Activated T-cell treated with anti-CD3 and anti-CD28 coated beads for 24 hours (primary cell): ENCODE data around the gene ACTN4.

Experiments used
- DNase-seq: peaks from one replicate; pipeline ENCODE4 v3.0.0-alpha.2; 2020; ENCODE audit warnings: low read depth

The ACTN4 gene

GRCh38 chr19:38709671-38710415 is 62.4 kb downstream of the ACTN4 start:
- no peak for DNase-seq

- no peak for DNase-seq
Measured at GRCh38 chr19:38710416-38710702, 62.9 kb downstream of the ACTN4 start.

GRCh38 chr19:38710928-38711725 is 63.7 kb downstream of the ACTN4 start:
- DNase-seq = no peak

GRCh38 chr19:38711726-38712153 is 64.3 kb downstream of the ACTN4 start:
- DNase-seq = no peak

GRCh38 chr19:38712161-38712748 is 64.8 kb downstream of the ACTN4 start:
- DNase-seq = no peak

GRCh38 chr19:38713227-38713649 is 65.8 kb downstream of the ACTN4 start:
- no peak for DNase-seq

GRCh38 chr19:38713865-38714264 is 66.4 kb downstream of the ACTN4 start:
- DNase-seq = no peak

- no peak for DNase-seq
Measured at GRCh38 chr19:38714354-38714778, 66.9 kb downstream of the ACTN4 start.

GRCh38 chr19:38715555-38715954 is 68.1 kb downstream of the ACTN4 start:
- no peak for DNase-seq

- DNase-seq = no peak
Measured at GRCh38 chr19:38717051-38717450, 69.6 kb downstream of the ACTN4 start.

GRCh38 chr19:38717855-38718254 is 70.4 kb downstream of the ACTN4 start:
- DNase-seq = no peak

GRCh38 chr19:38718747-38719543 is 71.5 kb downstream of the ACTN4 start:
- no peak for DNase-seq

- no peak for DNase-seq
Measured at GRCh38 chr19:38719761-38720558, 72.5 kb downstream of the ACTN4 start.

- DNase-seq = no peak
Measured at GRCh38 chr19:38720559-38721236, 73.2 kb downstream of the ACTN4 start.

GRCh38 chr19:38721496-38721895 is 74.0 kb downstream of the ACTN4 start:
- DNase-seq = no peak

- no peak for DNase-seq
Measured at GRCh38 chr19:38721979-38722773, 74.7 kb downstream of the ACTN4 start.

GRCh38 chr19:38722947-38723605 is 75.6 kb downstream of the ACTN4 start:
- no peak for DNase-seq

- DNase-seq = no peak
Measured at GRCh38 chr19:38723606-38723965, 76.1 kb downstream of the ACTN4 start.

- no peak for DNase-seq
Measured at GRCh38 chr19:38723990-38724854, 76.8 kb downstream of the ACTN4 start.
